Panc1 (cell line): ENCODE results near the gene IMPG2. TPM values are rescaled to one million over a fixed set of nuclear protein-coding genes. Genes with fewer than 3 reads are reported as not detected.

Experiments used
- ATAC-seq: fragments of 200-7000 bp; cut with Tn5 transposase; 2 replicates; pipeline ENCODE4 v1.9.1; 2020; ENCODE audit warnings: mild to moderate bottlenecking, moderate library complexity
- BruUV-seq: library from RNA; stranded (reverse); fragments of 400-500 nt; replicated peaks from 2 replicates; lab custom pipeline; 2021; lab: Mats Ljungman, UMichigan
- CTCF ChIA-PET: fragments of 300-600 bp; sonication (Branson Sonifier 250); formaldehyde crosslinking; loops from one replicate; lab custom pipeline; 2022; ENCODE audit warnings: antibody characterized with exemption; lab: Charles Lee
- POLR2A ChIA-PET: fragments of 300-600 bp; sonication (Branson Sonifier 250); formaldehyde crosslinking; loops from one replicate; lab custom pipeline; 2022; ENCODE audit warnings: antibody characterized with exemption; lab: Charles Lee
- DNase-seq: peaks from one replicate; pipeline ENCODE4 v3.0.0-alpha.2; 2010; ENCODE audit warnings: low read depth, low spot score
- H3K27ac ChIP-seq: 2 replicates; pipeline ENCODE4 v1.5.1; 2011; ENCODE audit warnings: mild to moderate bottlenecking, low read length, inconsistent platforms
- H3K27me3 ChIP-seq: fragments of 200-500 bp; sonication (Bioruptor generic); 2 replicates; pipeline ENCODE4 v1.6.0; 2014; ENCODE audit warnings: low read length, inconsistent platforms; ENCODE audit not compliant: control insufficient read depth, insufficient read depth
- H3K36me3 ChIP-seq: fragments of 200-500 bp; sonication (Bioruptor generic); 2 replicates; pipeline ENCODE4 v1.5.1; 2014; ENCODE audit warnings: inconsistent platforms, mild to moderate bottlenecking, low read length, moderate library complexity; ENCODE audit not compliant: control insufficient read depth, insufficient read depth
- H3K4me1 ChIP-seq: 2 replicates; pipeline ENCODE4 v1.5.1; 2011; ENCODE audit warnings: inconsistent platforms, mild to moderate bottlenecking, low read length, moderate library complexity; ENCODE audit not compliant: control insufficient read depth, insufficient read depth
- H3K4me3 ChIP-seq, 2 experiments: 2 replicates each; pipeline ENCODE4 v1.5.1; 2011 to 2012; ENCODE audit warnings: low read depth in 2 of 2, low read length in 2 of 2, mild to moderate bottlenecking in 2 of 2, inconsistent platforms in 1 of 2, moderate library complexity in 1 of 2
- H3K9me3 ChIP-seq: fragments of 200-500 bp; sonication (Bioruptor generic); 2 replicates; pipeline ENCODE4 v1.5.1; 2014; ENCODE audit warnings: low read depth, mild to moderate bottlenecking, inconsistent platforms, low read length, moderate library complexity; ENCODE audit not compliant: control insufficient read depth, insufficient read depth
- POLR2AphosphoS5 ChIP-seq: IDR thresholded peaks from 2 replicates; pipeline ENCODE4 v1.6.1; 2012; ENCODE audit warnings: mild to moderate bottlenecking, low read depth, low read length, moderate library complexity
- SIN3A ChIP-seq: IDR thresholded peaks from 2 replicates; pipeline ENCODE4 v1.6.1; 2012; ENCODE audit warnings: low read depth, mild to moderate bottlenecking, low read length, moderate library complexity, borderline replicate concordance; ENCODE audit not compliant: insufficient read depth
- TCF7L2 ChIP-seq: IDR thresholded peaks from 2 replicates; pipeline ENCODE4 v1.6.1; 2011; ENCODE audit warnings: mild to moderate bottlenecking, low read depth, low read length, inconsistent platforms
- in situ Hi-C: cut with HindIII; loops from 2 replicates; pipeline ENCODE4 v1.10.0; 2016; ENCODE audit warnings: low sequenced_read_pairs, low pct_unique_long_range_greater_than_20kb
- intact Hi-C: fragments of 100-400 bp; cut with micrococcal nuclease; formaldehyde crosslinking; loops from one replicate; pipeline ENCODE4 v1.10.0; 2022; ENCODE audit not compliant: unreplicated experiment
- total RNA-seq: library from RNA; stranded (reverse); gene quantifications from one replicate; pipeline ENCODE4 v1.2.1, GENCODE V29; 2021; ENCODE audit not compliant: unreplicated experiment
- TF ChIP-seq, protein P1 (sequence below): fragments of 450-650 bp; IDR thresholded peaks from 2 replicates; pipeline ENCODE4 v1.5.1; 2017; ENCODE audit warnings: mild to moderate bottlenecking
- TF ChIP-seq, protein P2 (sequence below), 2 experiments: IDR thresholded peaks; 2 replicates each; pipeline ENCODE4 v1.6.1; 2011 to 2012; ENCODE audit warnings: low read depth in 2 of 2, control low read depth in 1 of 2, low read length in 1 of 2, mild to moderate bottlenecking in 1 of 2, moderate library complexity in 1 of 2; ENCODE audit not compliant: insufficient read depth in 1 of 2

IMPG2 gene
- total RNA-seq, 1 experiment from 2014 or later = 0.10 TPM

DNA sequence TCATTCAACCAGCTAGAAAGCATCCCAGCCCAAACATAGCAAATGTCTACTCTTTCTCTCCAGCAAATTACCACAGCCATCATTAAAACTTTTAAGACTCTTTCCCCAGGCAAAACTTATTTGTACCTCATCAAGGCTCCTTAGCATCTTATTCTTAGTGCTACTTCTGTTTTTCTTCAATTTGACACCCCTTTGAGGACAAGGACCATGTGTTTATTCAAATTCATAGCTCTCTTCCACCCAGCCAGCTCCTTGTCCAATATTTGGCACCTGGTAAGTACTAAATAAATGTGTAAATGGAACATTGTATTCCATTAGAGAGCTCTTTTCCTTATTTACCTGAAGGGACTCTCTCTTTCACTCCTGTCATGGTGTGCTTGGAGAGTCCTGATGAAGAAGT is 89.8 kb downstream of the IMPG2 start:
- CTCF ChIA-PET = no interaction called here

DNA sequence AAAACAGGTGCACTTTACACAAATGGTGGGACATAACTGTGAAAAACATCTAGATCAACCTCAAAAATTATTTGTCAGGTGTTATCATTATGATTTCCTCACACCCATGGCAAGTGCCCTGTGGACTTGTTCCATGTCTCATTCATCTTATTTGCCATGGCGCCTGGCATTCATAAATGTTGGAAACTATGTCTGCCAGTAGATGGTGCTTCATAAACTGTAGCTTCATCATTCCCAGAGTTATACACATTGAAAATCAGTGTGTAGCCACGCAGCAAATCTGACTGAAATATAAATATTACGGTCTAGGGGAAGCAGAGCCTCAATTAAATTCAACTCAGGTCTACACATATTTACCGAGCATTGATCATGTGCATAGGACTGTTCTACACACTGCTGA is 90.7 kb downstream of the IMPG2 start:
- ChIA-PET CTCF (no interaction called here), POLR2A (interaction anchor here (0.5 kb wide), 1 partner anchor 80 kb away, joined by 4 read pairs; no protein-coding TSS in a partner anchor)
- DNase-seq (no peak), ATAC-seq (no peak)
- BruUV-seq = no TSS peak
- intact Hi-C loops (loop anchor here (10.0 kb wide), 1 partner anchor 155 kb away; no protein-coding TSS in a partner anchor), in situ Hi-C loops (no loop called here)
- TF ChIP-seq SIN3A = no peak
- TF ChIP-seq, protein P1, sequence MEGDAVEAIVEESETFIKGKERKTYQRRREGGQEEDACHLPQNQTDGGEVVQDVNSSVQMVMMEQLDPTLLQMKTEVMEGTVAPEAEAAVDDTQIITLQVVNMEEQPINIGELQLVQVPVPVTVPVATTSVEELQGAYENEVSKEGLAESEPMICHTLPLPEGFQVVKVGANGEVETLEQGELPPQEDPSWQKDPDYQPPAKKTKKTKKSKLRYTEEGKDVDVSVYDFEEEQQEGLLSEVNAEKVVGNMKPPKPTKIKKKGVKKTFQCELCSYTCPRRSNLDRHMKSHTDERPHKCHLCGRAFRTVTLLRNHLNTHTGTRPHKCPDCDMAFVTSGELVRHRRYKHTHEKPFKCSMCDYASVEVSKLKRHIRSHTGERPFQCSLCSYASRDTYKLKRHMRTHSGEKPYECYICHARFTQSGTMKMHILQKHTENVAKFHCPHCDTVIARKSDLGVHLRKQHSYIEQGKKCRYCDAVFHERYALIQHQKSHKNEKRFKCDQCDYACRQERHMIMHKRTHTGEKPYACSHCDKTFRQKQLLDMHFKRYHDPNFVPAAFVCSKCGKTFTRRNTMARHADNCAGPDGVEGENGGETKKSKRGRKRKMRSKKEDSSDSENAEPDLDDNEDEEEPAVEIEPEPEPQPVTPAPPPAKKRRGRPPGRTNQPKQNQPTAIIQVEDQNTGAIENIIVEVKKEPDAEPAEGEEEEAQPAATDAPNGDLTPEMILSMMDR = peak; percentile 58
- Histone ChIP-seq H3K4me3 (no peak overlapping the region), H3K4me1 (no peaks in the 10 kb centered on the region), H3K9me3 (no peaks in the 10 kb centered on the region), H3K27ac (no peak overlapping the region), H3K36me3 (no peaks in the 10 kb centered on the region), H3K27me3 (peaks cover 7% of the 10 kb centered on the region)

More for the DNA sequence above, 89.8 kb downstream of the IMPG2 start:
- TF ChIP-seq, protein P1 = no peak
- no peak for TF ChIP-seq POLR2AphosphoS5
- TF ChIP-seq, protein P2, sequence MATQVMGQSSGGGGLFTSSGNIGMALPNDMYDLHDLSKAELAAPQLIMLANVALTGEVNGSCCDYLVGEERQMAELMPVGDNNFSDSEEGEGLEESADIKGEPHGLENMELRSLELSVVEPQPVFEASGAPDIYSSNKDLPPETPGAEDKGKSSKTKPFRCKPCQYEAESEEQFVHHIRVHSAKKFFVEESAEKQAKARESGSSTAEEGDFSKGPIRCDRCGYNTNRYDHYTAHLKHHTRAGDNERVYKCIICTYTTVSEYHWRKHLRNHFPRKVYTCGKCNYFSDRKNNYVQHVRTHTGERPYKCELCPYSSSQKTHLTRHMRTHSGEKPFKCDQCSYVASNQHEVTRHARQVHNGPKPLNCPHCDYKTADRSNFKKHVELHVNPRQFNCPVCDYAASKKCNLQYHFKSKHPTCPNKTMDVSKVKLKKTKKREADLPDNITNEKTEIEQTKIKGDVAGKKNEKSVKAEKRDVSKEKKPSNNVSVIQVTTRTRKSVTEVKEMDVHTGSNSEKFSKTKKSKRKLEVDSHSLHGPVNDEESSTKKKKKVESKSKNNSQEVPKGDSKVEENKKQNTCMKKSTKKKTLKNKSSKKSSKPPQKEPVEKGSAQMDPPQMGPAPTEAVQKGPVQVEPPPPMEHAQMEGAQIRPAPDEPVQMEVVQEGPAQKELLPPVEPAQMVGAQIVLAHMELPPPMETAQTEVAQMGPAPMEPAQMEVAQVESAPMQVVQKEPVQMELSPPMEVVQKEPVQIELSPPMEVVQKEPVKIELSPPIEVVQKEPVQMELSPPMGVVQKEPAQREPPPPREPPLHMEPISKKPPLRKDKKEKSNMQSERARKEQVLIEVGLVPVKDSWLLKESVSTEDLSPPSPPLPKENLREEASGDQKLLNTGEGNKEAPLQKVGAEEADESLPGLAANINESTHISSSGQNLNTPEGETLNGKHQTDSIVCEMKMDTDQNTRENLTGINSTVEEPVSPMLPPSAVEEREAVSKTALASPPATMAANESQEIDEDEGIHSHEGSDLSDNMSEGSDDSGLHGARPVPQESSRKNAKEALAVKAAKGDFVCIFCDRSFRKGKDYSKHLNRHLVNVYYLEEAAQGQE (IDR thresholded peaks at IDR 0.05; ENCODE audit: insufficient read depth in 1 of 2, low read depth in 2 of 2, low read length in 1 of 2) = no peak
- TF ChIP-seq SIN3A = no peak
- no peak for TF ChIP-seq TCF7L2
- Histone ChIP-seq H3K27me3 (peaks cover 6% of the 10 kb centered on the region), H3K36me3 (no peaks in the 10 kb centered on the region), H3K27ac (no peak overlapping the region), H3K9me3 (no peaks in the 10 kb centered on the region), H3K4me1 (no peaks in the 10 kb centered on the region), H3K4me3 (no peak overlapping the region)
- ATAC-seq = no peak
- no peak for DNase-seq
- POLR2A ChIA-PET = interaction anchor here (0.6 kb wide), 1 partner anchor 107 kb away, joined by 6 read pairs; no protein-coding TSS in a partner anchor
- BruUV-seq = no TSS peak
- in situ Hi-C loops = no loop called here
- intact Hi-C loops = no loop called here
